Mesenchymal stem cell (in vitro differentiated cells and primary cell): ENCODE results near the gene KCTD1.
A peak's percentile ranks its signal among the peaks of the same experiment; 100 is the strongest.

Experiments
- DNase-seq: peaks from one replicate; pipeline ENCODE4 v3.0.0-alpha.2; 2013
- H2AFZ ChIP-seq: one replicate; pipeline ENCODE4 v1.6.1; 2013; ENCODE audit warnings: low read depth, mild to moderate bottlenecking, control low read depth, inconsistent platforms, low read length, moderate library complexity
- H2AK5ac ChIP-seq: 2 replicates; pipeline ENCODE4 v1.6.1; 2013; ENCODE audit warnings: low read length, moderate library complexity, mild to moderate bottlenecking, inconsistent platforms; ENCODE audit not compliant: severe bottlenecking
- H2BK120ac ChIP-seq: one replicate; pipeline ENCODE4 v1.6.1; 2013; ENCODE audit warnings: low read depth, mild to moderate bottlenecking, inconsistent platforms, low read length, moderate library complexity
- H2BK12ac ChIP-seq, 2 experiments: one replicate each; pipeline ENCODE4 v1.6.1; 2013; ENCODE audit warnings: inconsistent platforms in 2 of 2, low read length in 2 of 2, mild to moderate bottlenecking in 2 of 2, moderate library complexity in 2 of 2, control low read depth in 1 of 2
- H2BK15ac ChIP-seq: one replicate; pipeline ENCODE4 v1.6.1; 2013; ENCODE audit warnings: mild to moderate bottlenecking, low read depth, inconsistent platforms; ENCODE audit not compliant: poor library complexity, severe bottlenecking
- H2BK5ac ChIP-seq: 2 replicates; pipeline ENCODE4 v1.6.1; 2013; ENCODE audit warnings: low read depth, mild to moderate bottlenecking, low read length, control low read depth, inconsistent platforms; ENCODE audit not compliant: poor library complexity, severe bottlenecking
- H3K14ac ChIP-seq, 2 experiments: one replicate each; pipeline ENCODE4 v1.6.1; 2013; ENCODE audit warnings: inconsistent platforms in 2 of 2, low read length in 2 of 2, control low read depth in 1 of 2, mild to moderate bottlenecking in 1 of 2, moderate library complexity in 1 of 2
- H3K18ac ChIP-seq, 2 experiments: one replicate each; pipeline ENCODE4 v1.6.1; 2013; ENCODE audit warnings: inconsistent platforms in 2 of 2, low read length in 2 of 2, control low read depth in 1 of 2, low read depth in 1 of 2, mild to moderate bottlenecking in 1 of 2
- H3K23ac ChIP-seq, 2 experiments: one replicate each; pipeline ENCODE4 v1.6.1; 2013; ENCODE audit warnings: inconsistent platforms in 2 of 2, low read length in 2 of 2, mild to moderate bottlenecking in 2 of 2, moderate library complexity in 2 of 2, control low read depth in 1 of 2
- H3K27ac ChIP-seq: 2 replicates; pipeline ENCODE4 v1.5.1; 2013; ENCODE audit warnings: mild to moderate bottlenecking, moderate library complexity, low read length, control low read depth, inconsistent platforms; ENCODE audit not compliant: poor library complexity, severe bottlenecking
- H3K27me3 ChIP-seq, 2 experiments: 2 replicates each; pipeline versions ENCODE4 v1.6.1 to v1.7.0; 2013; ENCODE audit warnings: low read length in 2 of 2, mild to moderate bottlenecking in 2 of 2, moderate library complexity in 2 of 2, control low read depth in 1 of 2, inconsistent platforms in 1 of 2; ENCODE audit not compliant: control insufficient read depth in 1 of 2, insufficient read depth in 1 of 2
- H3K36me3 ChIP-seq, 2 experiments: 2 replicates each; pipeline versions ENCODE4 v1.6.1 to v1.7.0; 2013; ENCODE audit warnings: low read length in 2 of 2, control low read depth in 1 of 2, inconsistent platforms in 1 of 2, low read depth in 1 of 2, mild to moderate bottlenecking in 1 of 2; ENCODE audit not compliant: insufficient read depth in 2 of 2, control insufficient read depth in 1 of 2
- H3K4ac ChIP-seq, 2 experiments: one replicate each; pipeline ENCODE4 v1.6.1; 2013; ENCODE audit warnings: inconsistent platforms in 2 of 2, low read length in 2 of 2, mild to moderate bottlenecking in 2 of 2, moderate library complexity in 2 of 2, control low read depth in 1 of 2, low read depth in 1 of 2
- H3K4me1 ChIP-seq: 2 replicates; pipeline ENCODE4 v1.6.1; 2013; ENCODE audit warnings: low read depth, low read length, control low read depth; ENCODE audit not compliant: control insufficient read depth, insufficient read depth
- H3K4me2 ChIP-seq: 2 replicates; pipeline ENCODE4 v1.6.1; 2013; ENCODE audit warnings: low read length, mild to moderate bottlenecking, inconsistent platforms; ENCODE audit not compliant: poor library complexity, severe bottlenecking
- H3K4me3 ChIP-seq, 2 experiments: 2 replicates each; pipeline versions ENCODE4 v1.5.1 to v1.7.0; 2013; ENCODE audit warnings: low read length in 2 of 2, mild to moderate bottlenecking in 2 of 2, control low read depth in 1 of 2, low read depth in 1 of 2; ENCODE audit not compliant: insufficient read depth in 1 of 2
- H3K79me1 ChIP-seq: replicated peaks from 2 replicates; pipeline ENCODE4 v1.6.1; 2013; ENCODE audit warnings: mild to moderate bottlenecking, control low read depth, low read length, inconsistent platforms; ENCODE audit not compliant: poor library complexity, severe bottlenecking
- H3K9ac ChIP-seq: 2 replicates; pipeline ENCODE4 v1.7.0; 2013; ENCODE audit warnings: mild to moderate bottlenecking, low read length, moderate library complexity
- H3K9me3 ChIP-seq: 2 replicates; pipeline ENCODE4 v1.7.0; 2013; ENCODE audit warnings: mild to moderate bottlenecking, low read length; ENCODE audit not compliant: control insufficient read depth
- H4K8ac ChIP-seq: one replicate; pipeline ENCODE4 v1.6.1; 2013; ENCODE audit warnings: inconsistent platforms, mild to moderate bottlenecking, low read length, moderate library complexity
- H4K91ac ChIP-seq: one replicate; pipeline ENCODE4 v1.6.1; 2013; ENCODE audit warnings: mild to moderate bottlenecking, low read length, inconsistent platforms
- WGBS: methylation state at CpG from one replicate; pipeline ENCODE4 v1.1.7; 2013; ENCODE audit warnings: mixed read lengths; 5-methylcytosine and 5-hydroxymethylcytosine counted together

The KCTD1 gene

DNA sequence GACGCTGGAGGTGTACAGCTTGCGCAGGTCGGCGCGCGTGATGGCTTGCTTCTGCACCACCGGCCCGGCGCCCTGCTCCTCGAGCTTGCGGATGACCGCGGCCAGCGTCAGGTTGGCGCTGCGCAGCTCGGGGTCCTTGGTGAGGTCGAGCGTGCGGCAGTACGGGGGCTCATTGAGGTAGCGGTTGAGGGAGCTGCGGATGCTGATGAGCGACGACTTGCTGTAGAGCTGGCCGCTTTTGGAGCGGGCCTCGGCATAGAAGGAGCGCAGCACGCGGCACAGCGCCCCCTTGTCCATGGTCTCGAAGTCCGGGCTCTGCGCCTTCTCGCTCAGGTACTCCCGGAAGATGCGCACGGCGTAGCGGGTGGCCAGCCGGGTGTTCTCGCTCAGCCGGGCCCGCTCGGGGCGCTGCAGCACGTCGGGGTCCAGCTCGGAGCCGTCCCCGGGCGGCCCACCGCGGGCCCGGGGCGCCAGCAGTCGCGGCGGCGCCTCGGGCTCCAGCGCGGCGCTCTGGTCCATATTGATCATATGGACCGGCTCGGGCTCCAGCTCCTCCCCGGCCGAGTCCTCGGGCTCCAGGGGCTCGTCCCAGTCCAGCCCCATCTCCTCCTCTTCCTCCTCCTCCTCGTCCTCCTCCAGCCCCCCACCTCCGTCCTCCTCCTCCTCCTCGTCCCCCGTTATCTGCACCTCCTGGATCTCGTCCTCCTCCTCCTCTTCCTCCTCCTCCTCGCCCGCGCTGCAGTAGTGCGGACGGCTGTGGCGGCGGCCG lies 523 bp downstream of the KCTD1 start:
- Histone ChIP-seq H3K27ac (peak overlapping the region; percentile 26), H3K4me3 (peak overlapping the region; percentile 72 to 81), H3K4me2 (peak overlapping the region; percentile 89), H2BK12ac (peak overlapping the region in 1 of 2 experiments; percentile 83), H4K91ac (peak overlapping the region; percentile 74), H4K8ac (peak overlapping the region; percentile 96), H3K9me3 (no peaks in the 10 kb centered on the region), H3K4ac (peak overlapping the region in 1 of 2 experiments; percentile 72), H3K18ac (peak overlapping the region; percentile 85 to 91), H3K79me1 (no peaks in the 10 kb centered on the region), H3K4me1 (peaks cover 28% of the 10 kb centered on the region), H2BK120ac (peak overlapping the region; percentile 89), H2AK5ac (no peak overlapping the region), H3K27me3 (peaks cover 3 to 32% of the 10 kb centered on the region in 2 experiments), H2AFZ (peak overlapping the region; percentile 57), H3K14ac (peak overlapping the region in 1 of 2 experiments; percentile 93), H3K36me3 (peaks cover 0 to 8% of the 10 kb centered on the region in 2 experiments), H3K9ac (peak overlapping the region; percentile 69), H2BK15ac (peak overlapping the region; percentile 95), H3K23ac (peak overlapping the region in 1 of 2 experiments; percentile 56), H2BK5ac (peak overlapping the region; percentile 95)
- peak; percentile 80 for DNase-seq
- WGBS, result 2% methylated on average over 74 of the region's 84 CpGs

DNA sequence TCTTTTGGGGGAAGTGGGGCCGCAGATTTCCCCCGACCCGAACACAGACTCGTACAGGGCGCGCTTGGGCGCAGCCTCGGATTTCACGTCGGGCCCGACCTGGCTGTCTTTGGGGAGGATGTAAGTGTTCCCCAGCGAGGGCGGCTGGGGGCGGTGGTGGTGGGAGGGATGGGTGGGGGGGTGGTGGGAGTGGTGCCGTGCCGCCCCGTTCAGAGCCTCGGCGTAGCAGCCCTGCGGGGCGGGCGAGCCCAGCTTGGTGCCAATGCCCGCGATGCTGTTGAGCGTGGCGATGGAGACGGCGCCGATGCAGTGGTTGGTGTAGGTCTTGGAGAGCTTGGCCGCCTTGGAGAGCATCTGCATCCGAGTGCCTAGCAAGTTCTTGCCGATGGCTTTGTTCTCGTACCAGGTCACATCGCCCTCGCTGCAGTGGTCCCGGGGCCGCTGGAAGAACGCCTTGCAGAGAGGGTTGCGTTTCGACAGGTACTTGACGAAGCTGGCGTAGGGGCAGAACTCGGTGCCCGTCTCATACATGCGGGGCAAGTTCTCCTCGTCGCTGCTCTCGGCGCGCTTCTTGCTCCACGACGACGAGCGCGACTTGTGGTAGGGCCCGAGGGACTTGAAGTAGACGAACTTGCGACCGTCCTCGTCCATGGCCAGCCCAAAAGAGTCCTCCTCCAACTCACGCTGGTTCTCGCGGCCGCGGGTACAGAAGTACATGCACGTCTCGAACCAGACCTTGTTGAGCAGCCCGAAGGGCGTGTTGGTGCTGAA lies 1.3 kb downstream of the KCTD1 start:
- H2BK15ac ChIP-seq, result no peak overlapping the region
- H3K9me3 ChIP-seq, result no peaks in the 10 kb centered on the region
- H3K79me1 ChIP-seq, result peaks cover 3% of the 10 kb centered on the region
- no peak overlapping the region for H2BK120ac ChIP-seq
- H3K4me3 ChIP-seq, result peak overlapping the region; percentile 72 to 81
- peak overlapping the region; percentile 89 for H3K4me2 ChIP-seq
- 9% methylated on average over 51 of the region's 69 CpGs for WGBS
- peaks cover 0 to 8% of the 10 kb centered on the region in 2 experiments for H3K36me3 ChIP-seq
- H3K14ac ChIP-seq, result peak overlapping the region in 1 of 2 experiments; percentile 64
- peak overlapping the region; percentile 81 for H4K8ac ChIP-seq
- no peak overlapping the region for H2BK12ac ChIP-seq
- H3K4me1 ChIP-seq, result peaks cover 28% of the 10 kb centered on the region
- no peak overlapping the region for H2AFZ ChIP-seq
- H3K27ac ChIP-seq, result no peak overlapping the region
- H2BK5ac ChIP-seq, result peak overlapping the region; percentile 33
- H3K18ac ChIP-seq, result no peak overlapping the region
- H3K27me3 ChIP-seq, result peaks cover 3 to 25% of the 10 kb centered on the region in 2 experiments
- peak overlapping the region in 1 of 2 experiments; percentile 34 for H3K23ac ChIP-seq
- H3K9ac ChIP-seq, result no peak overlapping the region
- peak overlapping the region; percentile 37 for H4K91ac ChIP-seq
- no peak overlapping the region for H2AK5ac ChIP-seq
- no peak for DNase-seq
- H3K4ac ChIP-seq, result no peak overlapping the region

DNA sequence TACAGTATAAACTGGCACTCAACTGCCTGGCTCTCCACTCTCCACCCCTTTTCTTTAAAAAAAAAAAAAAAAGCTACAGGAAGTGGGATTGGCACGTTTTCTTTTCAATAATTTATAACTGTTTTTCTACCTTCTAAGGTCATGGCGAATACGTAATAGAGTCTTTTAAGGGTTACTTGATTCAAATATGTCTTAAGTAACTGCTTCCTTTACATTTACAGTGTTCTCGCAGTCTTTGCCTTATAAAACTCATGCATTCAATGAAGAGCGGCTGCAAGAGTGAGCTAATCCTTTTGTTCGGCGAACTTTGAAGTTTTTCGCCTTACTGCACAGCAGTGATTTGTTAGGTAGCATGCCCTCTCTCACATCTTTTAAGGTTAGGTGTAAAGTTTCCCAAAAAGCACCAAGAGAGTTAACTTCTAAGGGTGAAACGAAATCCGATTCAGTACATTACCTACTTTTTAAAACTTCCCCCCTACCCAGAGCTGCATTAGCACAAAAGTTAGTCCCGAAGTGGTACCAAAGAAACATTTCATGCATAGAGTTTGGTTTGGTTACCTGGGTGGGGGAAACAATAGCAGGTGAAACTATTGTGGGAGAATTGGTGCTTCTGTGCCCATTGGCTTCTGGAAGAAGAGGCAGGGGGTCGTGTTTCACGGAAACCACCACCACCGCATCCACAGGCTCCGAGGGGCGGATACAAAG lies 2.0 kb downstream of the KCTD1 start:
- no peak overlapping the region for H2BK15ac ChIP-seq
- no peak overlapping the region for H2BK120ac ChIP-seq
- no peak overlapping the region for H3K23ac ChIP-seq
- peaks cover 0 to 8% of the 10 kb centered on the region in 2 experiments for H3K36me3 ChIP-seq
- peaks cover 3% of the 10 kb centered on the region for H3K79me1 ChIP-seq
- H2AFZ ChIP-seq, result no peak overlapping the region
- no peak overlapping the region for H2BK12ac ChIP-seq
- no peak overlapping the region for H4K8ac ChIP-seq
- no peaks in the 10 kb centered on the region for H3K9me3 ChIP-seq
- peaks cover 3 to 17% of the 10 kb centered on the region in 2 experiments for H3K27me3 ChIP-seq
- no peak overlapping the region for H3K9ac ChIP-seq
- H3K4me3 ChIP-seq, result peak overlapping the region in 1 of 2 experiments; percentile 32
- DNase-seq, result no peak
- no peak overlapping the region for H3K27ac ChIP-seq
- WGBS, result 62% methylated on average over 10 of the region's 16 CpGs
- H3K4ac ChIP-seq, result no peak overlapping the region
- peaks cover 28% of the 10 kb centered on the region for H3K4me1 ChIP-seq
- H3K4me2 ChIP-seq, result peak overlapping the region; percentile 85
- H2AK5ac ChIP-seq, result peak overlapping the region; percentile 7
- H2BK5ac ChIP-seq, result peak overlapping the region; percentile 33
- H3K18ac ChIP-seq, result no peak overlapping the region
- H4K91ac ChIP-seq, result no peak overlapping the region
- no peak overlapping the region for H3K14ac ChIP-seq
